ACHN (cell line): ENCODE data around the gene TESK1.

Source experiments
- DNase-seq: peaks from one replicate; pipeline ENCODE4 v3.0.0-alpha.2; 2015
- in situ Hi-C: cut with HindIII; loops from 2 replicates; pipeline ENCODE4 v1.10.0; 2017; ENCODE audit warnings: low sequenced_read_pairs, low pct_ligation_motif_present, low pct_unique_long_range_greater_than_20kb

Gene TESK1

DNA sequence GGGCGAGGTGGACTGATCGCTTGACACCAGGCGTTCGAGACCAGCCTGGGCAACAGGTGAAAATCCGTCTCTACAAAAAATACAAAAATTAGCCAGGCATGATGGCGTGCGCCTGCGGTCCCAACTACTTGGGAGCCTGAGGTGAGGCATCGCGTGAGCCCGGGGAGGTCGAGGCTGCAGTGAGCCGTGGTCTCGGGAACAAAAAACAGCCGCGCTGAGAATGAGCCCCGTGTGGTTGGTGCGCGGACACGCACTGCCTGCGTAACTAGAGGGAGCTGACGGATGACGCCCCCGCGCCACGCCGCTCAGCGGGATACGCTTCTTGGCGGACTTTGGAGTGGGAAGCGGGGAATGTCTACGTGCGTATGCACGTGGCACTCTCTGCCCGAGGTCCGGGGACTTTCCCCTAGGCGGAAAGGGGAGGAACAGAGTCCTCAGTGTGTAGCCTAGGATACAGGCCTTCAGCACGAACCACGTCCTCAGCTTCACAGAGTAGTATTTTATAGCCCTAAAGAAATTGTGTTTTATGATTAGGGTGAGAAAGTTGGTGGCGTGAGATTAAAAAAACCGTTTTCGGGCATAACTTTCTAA, 52.6 kb downstream of the TESK1 start, which contains the start of gene RMRP:
TSS of gene RMRP (minus strand) at position 474 of the 591 bp plus-strand sequence.
- in situ Hi-C loops: no loop called here
- peak; percentile 98 for DNase-seq

DNA sequence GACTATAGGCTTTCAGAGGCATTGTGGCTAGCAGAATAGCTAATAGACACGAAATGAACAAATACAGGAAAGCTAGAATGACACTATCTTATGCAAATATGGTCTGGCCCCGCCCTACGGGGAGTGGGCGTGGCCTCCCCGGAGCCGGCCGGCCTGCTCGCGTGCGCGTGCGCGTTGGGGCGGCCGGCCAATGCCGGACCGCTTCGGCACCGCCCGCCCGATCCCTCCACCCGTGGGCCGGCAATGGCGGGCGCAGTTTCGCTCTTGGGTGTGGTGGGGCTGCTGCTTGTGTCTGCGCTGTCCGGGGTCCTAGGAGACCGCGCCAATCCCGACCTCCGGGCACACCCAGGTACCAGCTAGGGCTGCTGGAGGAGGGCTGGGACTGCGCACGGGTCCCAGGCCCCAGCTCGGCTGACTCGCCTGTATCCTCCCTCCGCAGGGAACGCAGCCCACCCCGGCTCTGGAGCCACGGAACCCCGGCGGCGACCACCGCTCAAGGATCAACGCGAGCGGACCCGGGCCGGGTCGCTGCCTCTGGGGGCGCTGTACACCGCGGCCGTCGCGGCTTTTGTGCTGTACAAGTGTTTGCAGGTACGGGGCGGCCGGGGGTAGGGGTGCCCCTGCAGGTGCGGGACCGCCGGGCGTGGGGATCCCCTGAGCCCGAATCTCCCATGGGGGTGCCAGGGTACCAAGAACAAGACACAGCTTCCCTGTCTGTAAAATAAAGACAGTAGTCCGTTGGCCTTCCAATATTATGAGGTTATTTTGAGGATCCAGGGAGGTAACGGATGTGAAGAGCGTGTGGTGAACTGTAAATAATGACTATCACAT, 53.3 kb downstream of the TESK1 start, which contains the start of gene CCDC107:
TSS of gene CCDC107 (plus strand) at position 156 of the 831 bp plus-strand sequence. CDS start at position 244, 88 bp downstream.
- peak; percentile 81 for DNase-seq
- in situ Hi-C loops: no loop called here

DNA sequence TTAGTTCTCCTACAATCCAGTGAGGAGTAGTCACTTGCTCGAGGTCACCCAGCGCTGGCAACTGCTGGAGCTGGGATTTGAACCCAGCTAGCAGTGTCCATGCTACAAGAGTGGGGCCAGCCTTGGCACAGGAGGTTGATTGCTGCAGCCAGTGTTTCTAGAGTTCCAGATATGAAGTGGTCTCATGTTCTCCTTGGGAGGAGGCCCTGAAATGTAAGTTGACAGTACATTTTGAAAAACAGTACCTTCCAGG, 53.8 kb downstream of the TESK1 start:
- peak; percentile 55 for DNase-seq
- in situ Hi-C loops: no loop called here

DNA sequence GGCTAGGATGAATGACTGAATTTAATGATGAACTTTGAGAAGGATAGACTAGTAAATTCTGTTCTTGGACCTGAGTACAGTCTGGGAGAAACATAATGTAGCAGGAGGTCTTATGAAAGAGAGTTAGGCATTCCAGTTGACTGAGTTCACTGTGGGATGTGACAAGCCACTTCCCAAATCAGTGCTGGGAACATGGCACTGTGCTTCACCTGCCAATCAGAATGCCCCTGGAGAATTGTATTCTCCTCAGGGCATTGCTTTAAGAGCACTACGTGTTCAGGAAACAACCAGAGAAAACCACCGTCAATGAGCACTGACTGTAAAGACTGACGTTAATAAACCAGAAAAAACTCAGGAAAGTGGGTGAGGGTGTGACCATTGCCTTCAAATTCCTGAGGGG, 54.3 kb downstream of the TESK1 start:
- in situ Hi-C loops: no loop called here
- no peak for DNase-seq
